GM19351 (cell line): Measurements from ENCODE around the gene ISG15.
"Not testable (repeated sequence)": the region's sequence is repeated elsewhere in the genome, so short reads cannot be mapped to it uniquely, and the experiment has no call there.

Source experiments
- ATAC-seq: cut with Tn5 transposase; IDR thresholded peaks from one replicate; pipeline ENCODE4 v1.9.1; 2021; ENCODE audit warnings: mild to moderate bottlenecking, moderate library complexity; ENCODE audit not compliant: unreplicated experiment

Gene ISG15

DNA sequence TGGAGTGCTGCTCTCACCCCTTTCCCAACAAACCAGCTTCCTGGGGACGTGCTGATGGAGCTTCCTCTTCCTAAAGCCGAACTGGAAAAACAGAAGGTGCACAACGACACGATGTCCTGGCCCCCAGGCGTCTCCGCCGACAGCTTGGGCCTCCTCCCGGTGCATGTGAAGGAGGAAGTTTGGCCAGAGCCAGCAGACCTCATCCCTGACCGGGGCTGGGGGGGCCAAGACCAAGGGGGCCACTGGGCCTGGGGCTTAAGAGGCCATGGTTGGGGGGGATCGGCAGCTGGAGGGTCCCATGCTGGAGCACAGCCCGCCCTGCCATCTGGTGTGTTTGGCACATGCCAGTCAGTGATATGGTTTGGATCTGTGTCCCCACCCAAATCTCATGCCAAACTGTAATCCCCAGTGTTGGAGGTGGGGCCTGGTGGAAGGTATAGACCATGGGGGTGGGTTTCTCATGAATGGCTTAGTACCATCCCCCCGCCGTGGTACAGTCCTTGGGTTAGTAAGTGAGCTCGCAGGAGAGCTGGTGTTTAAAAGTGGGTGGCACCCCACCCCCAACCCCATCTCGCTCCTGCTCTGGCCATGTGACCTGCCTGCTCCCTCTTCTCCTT, 19.8 kb upstream of the ISG15 start:
- ATAC-seq: no peak

- ATAC-seq: not testable (repeated sequence)
Measured at GRCh38 chr1:994546-994945, 18.8 kb upstream of the ISG15 start.

GRCh38 chr1:995665-996633, 17.3 kb upstream of the ISG15 start:
- ATAC-seq: no peak

- ATAC-seq: no peak
Measured at GRCh38 chr1:996851-997712, 16.2 kb upstream of the ISG15 start.

- ATAC-seq: no peak
Measured at GRCh38 chr1:997713-997992, 15.6 kb upstream of the ISG15 start.

DNA sequence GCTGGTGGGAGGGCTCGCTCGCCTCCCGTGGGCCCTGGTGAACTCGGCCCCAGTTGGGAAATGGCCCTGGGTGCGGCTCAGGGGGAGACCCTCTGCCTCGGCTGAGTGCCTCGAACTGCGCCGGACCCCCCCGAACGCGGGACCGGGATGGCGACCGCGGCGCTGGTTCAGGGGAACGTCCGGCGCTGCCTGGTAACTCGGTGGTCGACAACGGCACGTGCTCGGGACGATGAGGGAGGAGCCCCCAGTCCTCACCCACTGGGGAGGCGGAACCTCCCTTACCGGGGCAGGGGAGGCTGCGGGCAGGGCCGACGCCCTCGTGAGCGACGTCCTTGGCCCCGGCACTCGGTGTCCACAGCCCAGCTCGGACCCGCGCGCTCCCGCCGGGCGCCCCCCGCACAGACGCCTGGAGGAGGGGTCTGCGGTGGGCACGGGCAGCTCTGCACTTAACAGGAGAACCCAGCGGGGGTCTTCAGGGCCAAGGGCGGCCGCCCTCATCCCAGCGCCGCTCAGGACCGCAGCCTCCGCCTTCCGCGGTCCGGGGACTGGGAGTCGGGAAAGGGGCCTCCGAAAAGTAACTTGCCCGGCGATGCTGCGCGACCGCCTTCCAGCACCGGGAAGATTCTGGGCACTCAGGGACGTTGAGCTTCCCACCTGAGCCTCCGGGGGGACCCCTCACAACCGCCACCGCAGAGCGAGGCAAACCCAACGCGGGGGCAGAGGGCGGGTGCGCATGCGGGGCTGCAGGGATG, 15.1 kb upstream of the ISG15 start:
- ATAC-seq: no peak

DNA sequence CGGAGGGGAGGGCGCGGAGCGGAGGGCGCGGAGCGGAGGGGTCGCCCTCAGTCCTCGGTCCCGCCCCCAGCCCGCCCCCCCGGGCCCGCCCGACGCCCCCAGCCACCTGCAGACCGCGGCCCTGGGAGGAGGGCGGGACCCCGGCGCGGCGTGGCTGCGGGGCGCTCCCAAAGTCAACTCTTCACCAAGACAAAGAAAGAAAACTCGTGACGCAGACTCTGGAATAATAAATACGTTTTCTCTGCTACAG, 14.6 kb upstream of the ISG15 start:
- ATAC-seq: no peak

DNA sequence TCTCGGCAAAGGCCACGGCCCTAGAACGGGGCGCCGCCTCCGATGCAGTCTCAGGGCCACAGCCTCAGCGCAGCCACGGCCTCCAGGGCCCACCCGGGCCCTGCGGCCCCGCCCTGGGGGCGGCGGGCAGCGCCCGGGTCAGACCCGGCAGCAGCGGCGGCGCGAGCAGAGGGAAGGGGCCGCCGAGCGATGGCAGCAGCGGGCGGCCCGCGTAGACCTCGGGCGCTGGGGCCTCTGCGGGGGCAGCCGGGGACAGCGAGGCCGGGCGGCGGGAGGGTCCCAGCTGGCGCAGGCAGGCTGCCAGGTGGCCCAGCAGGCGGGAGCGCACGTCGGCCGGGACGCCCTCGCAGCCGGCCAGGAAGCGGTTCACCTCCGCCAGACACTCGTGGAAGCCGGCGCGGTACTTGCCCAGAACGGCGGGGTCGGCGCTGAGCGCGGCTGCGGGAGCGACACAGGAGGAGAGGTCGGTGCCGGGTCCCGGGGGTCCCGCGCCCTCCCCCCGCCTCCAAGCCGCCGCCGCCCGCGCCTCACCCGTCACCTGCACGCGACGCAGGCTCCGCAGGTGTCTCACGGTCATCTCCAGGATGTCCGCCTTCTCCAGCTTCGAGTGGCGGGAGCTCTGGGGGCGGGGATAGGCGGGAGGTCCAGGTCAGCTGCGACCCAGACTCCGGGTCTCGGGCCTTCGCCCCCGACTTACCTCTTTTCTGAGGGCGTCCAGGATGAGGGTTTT, 14.1 kb upstream of the ISG15 start:
- ATAC-seq: no peak

DNA sequence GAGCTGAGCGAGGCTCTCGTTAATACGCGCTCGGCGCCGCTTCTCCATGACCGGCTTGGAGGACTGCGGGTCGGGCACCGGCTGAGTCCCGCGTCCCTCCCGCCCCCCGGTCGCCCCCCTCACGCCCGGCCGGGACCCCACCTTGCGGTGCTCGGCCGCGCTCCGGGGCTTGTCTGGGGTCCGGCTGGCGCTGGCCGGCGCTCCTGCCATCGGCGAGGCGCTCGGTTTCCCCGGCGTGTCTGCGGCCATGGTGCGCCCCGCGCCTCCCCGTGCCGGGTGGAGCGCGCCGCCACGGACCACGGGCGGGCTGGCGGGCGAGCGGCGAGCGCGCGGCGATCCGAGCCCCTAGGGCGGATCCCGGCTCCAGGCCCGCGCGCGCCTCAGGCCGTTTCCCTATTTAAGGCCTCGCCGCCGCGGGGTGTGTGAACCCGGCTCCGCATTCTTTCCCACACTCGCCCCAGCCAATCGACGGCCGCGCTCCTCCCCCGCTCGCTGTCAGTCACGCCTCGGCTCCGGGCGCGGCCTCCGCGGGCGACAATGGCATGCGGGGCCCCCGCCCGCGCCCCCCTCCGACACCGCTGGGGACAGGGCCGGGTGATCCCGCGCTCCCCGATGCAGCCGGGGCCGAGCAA, 13.5 kb upstream of the ISG15 start, which contains the start of gene HES4:
Gene HES4 (minus strand): TSS at position 373 of the 632 bp plus-strand sequence. CDS start 124 bp downstream, at position 249.
- no peak for ATAC-seq

DNA sequence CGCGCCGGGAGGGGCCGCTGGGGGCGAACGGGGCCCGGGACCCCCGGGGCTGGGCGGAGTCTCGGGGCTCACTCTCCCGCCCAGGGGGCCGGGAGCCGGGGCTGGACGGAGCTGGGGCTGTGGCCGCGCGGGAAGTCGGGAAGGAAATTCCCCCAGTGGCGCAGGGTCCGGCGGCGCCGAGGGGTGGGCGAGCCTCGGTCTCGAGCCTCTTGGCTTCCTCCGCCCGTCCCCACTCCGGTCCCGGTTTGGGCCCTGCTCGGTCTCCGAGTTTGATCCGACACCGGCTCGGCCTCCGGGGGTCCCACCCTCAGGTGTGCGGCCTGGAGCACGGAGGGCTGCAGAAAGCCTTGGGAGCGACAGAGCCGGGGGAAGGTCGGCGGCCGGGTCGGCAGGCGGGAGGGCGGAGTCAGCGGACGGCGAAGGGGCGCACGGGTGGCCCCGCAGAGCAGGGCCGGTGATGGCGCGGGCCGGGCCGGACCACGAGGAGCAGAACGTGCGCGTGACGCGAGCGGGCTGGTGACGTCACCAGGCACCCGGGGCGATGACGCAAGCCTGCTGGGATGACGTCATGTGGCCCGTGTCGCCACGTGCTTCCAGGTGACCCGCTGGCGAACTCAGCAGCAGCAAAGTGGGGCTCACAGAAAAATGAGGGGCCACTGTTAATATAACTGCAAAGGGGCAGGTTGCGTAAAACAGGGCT, 12.8 kb upstream of the ISG15 start:
- no peak for ATAC-seq

- ATAC-seq: no peak
Measured at GRCh38 chr1:1001057-1001783, 12.1 kb upstream of the ISG15 start.

DNA sequence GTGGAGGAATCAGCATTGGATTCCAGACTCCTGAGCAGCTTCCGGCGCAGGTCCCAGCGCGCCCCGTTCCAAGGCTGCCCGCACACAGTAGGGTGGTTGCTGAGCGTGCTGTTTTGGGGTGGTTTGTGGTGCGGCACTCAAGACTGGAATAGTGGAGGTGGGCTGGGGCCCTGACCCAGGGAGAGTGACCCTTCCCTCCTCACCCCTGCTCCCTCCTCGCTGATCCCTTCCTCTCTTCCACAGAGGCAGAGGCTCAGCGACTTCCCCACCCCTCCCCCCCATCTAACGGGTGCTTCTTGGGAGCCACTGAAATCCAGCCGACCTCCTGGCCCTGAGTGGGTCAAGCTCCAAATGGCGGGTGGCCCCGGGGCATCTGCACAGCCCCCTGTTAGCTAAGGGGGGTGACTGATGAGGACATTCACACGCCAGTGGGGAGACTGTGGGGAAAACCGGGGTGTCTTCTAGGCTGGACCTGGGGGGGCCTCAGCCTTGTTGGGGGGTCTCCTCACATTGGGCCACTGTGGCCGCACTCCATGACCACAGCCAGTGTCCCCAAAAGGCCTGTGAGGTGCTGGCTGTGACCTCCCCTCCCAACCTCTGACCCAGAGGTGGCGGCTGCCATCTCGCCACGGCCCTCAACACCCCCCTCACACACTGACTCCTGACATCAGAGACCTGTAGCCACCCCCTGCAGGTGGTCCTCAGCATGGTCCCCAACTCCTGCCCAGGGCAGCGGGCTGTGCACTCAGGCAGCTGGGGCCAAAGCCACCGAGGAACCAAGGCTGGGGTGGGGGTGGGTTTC, 9.5 kb upstream of the ISG15 start:
- no peak for ATAC-seq

- no peak for ATAC-seq
Measured at GRCh38 chr1:1004420-1004779, 8.9 kb upstream of the ISG15 start.

DNA sequence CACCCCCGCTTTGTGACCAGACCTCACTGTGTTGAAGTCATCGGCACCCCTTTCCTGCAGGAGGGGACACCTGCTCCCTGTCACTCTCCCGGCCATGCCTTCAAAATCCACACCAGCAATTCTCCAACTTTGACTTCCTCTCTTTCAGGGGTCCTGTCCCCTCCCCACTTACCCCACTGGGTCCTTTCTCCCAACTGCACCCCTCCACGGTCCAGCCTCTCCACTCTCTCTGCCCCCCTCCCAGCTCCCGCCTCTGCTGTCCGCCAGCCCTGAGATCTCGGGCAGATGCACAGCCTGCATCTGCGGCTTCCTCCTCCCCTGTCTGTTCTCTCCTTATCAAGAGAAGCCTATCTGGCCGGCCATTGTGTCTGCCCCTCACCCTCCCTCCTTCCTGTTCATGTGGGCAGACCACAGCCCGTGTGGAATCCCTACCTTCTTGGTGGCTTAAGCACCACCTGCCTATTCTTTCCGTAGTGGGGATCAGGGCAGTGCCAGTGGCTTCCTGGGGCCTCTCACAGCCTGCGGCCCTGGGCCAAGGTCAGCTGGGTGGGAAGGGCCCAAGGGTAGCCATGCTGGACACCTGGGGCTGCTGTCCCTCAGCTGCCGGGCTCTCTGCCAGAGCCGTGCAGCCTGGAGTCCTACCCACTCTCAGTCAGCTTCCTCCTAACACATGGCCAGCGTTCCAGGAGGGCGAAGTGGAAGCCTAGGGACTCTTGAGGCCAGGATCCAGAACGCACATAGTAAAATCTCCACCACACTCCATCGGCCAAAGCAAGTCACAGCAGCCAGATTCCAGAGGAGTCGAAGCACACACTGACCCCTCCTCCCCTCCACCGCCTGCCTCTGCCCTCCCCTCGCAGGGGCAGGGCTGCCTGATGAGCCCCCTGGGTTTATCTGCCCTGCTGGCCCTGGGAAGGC, 8.3 kb upstream of the ISG15 start:
- ATAC-seq: no peak

- ATAC-seq: no peak
Measured at GRCh38 chr1:1005774-1006304, 7.5 kb upstream of the ISG15 start.

DNA sequence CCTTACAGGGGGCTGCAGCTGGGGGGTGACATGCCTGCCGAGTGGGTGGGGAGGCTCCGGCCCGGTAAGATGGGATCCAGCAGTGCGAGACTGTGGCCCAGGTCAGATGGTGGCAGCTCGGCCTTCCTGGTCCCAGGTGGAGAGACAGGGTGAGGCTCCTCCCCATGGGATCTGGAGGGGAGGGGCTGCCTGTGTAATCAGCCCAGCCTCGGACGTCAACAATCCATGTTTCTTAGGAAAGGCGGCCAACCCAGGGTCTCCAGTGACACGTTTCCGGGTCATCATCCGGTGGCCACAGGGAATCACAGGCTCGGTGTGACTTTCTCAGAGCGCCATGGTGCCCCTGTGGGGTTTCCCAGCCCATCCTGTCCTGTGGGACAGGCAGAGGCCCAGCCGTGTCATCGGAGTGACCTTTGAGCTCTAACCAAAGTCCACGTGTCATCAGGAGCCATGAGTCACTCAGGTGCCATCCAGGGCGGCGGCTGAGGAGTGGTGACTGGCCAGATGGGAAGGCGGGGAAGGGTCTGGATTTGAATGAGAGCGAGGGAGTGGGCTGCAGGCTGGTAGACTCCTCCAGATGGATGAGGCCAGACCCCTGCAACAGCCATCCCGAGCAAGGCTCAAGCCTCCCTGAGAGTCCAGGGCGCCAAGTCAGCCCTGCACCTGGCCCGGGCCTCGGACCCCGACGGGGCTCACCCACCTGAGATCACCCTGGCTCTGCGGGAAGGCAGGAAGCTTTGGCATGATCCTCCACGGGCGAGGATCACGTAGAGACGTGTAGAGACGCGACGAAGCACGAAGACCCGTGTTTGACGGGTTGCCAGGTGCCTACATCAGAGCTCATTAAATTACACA, 6.8 kb upstream of the ISG15 start:
- ATAC-seq: no peak
